HEK293T (cell line): ENCODE measurements around the gene CHST1.

ENCODE experiments used
- CTCF ChIA-PET: fragments of 350-600 bp; formaldehyde crosslinking; extraction: SDS; loops from one replicate; lab custom pipeline; 2021; ENCODE audit warnings: antibody characterized with exemption, inconsistent platforms; lab: Yijun Ruan, JAX
- POLR2A ChIA-PET: fragments of 350-600 bp; formaldehyde crosslinking; extraction: SDS; loops from one replicate; lab custom pipeline; 2020; ENCODE audit warnings: antibody characterized with exemption, inconsistent platforms; lab: Yijun Ruan, JAX
- DNase-seq: peaks from one replicate; pipeline ENCODE4 v3.0.0; 2012; ENCODE audit warnings: mixed read lengths; ENCODE audit errors: extremely low spot score
- ARNT ChIP-seq: fragments of 450-650 bp; IDR thresholded peaks from 2 replicates; pipeline ENCODE4 v1.6.1; 2017; ENCODE audit warnings: mild to moderate bottlenecking
- BHLHE40 ChIP-seq: fragments of 450-650 bp; IDR thresholded peaks from 2 replicates; pipeline ENCODE4 v1.6.1; 2016; ENCODE audit warnings: mild to moderate bottlenecking, moderate library complexity, borderline replicate concordance
- CTBP1 ChIP-seq: fragments of 450-650 bp; IDR thresholded peaks from 2 replicates; pipeline ENCODE4 v1.6.1; 2016; ENCODE audit warnings: borderline replicate concordance
- ELF4 ChIP-seq: fragments of 450-650 bp; IDR thresholded peaks from 2 replicates; pipeline ENCODE4 v1.6.1; 2017; ENCODE audit warnings: antibody characterized with exemption
- FOXA1 ChIP-seq: fragments of 450-650 bp; IDR thresholded peaks from 2 replicates; pipeline ENCODE4 v1.6.1; 2016; ENCODE audit warnings: mild to moderate bottlenecking
- FOXK2 ChIP-seq: fragments of 450-650 bp; IDR thresholded peaks from 2 replicates; pipeline ENCODE4 v1.6.1; 2016; ENCODE audit warnings: mild to moderate bottlenecking
- FOXM1 ChIP-seq: fragments of 450-650 bp; IDR thresholded peaks from 2 replicates; pipeline ENCODE4 v1.6.1; 2017; ENCODE audit warnings: mild to moderate bottlenecking, borderline replicate concordance
- HDGF ChIP-seq: fragments of 450-650 bp; IDR thresholded peaks from 2 replicates; pipeline ENCODE4 v1.6.1; 2017; ENCODE audit warnings: antibody characterized with exemption, borderline replicate concordance
- L3MBTL2 ChIP-seq: fragments of 450-650 bp; conservative IDR thresholded peaks from 2 replicates; pipeline ENCODE4 v1.6.1; 2016; ENCODE audit warnings: mild to moderate bottlenecking
- LEF1 ChIP-seq: fragments of 450-650 bp; IDR thresholded peaks from 2 replicates; pipeline ENCODE4 v1.6.1; 2017; ENCODE audit warnings: mild to moderate bottlenecking, borderline replicate concordance
- NFRKB ChIP-seq: fragments of 450-650 bp; IDR thresholded peaks from 2 replicates; pipeline ENCODE4 v1.6.1; 2016; ENCODE audit warnings: mild to moderate bottlenecking, moderate library complexity
- PKNOX1 ChIP-seq: fragments of 450-650 bp; IDR thresholded peaks from 2 replicates; pipeline ENCODE4 v1.6.1; 2016
- SP1 ChIP-seq: fragments of 450-650 bp; IDR thresholded peaks from 2 replicates; pipeline ENCODE4 v1.6.1; 2017
- SUZ12 ChIP-seq: fragments of 450-650 bp; IDR thresholded peaks from 2 replicates; pipeline ENCODE4 v1.6.1; 2016; ENCODE audit warnings: mild to moderate bottlenecking
- TARDBP ChIP-seq: fragments of 450-650 bp; IDR thresholded peaks from 2 replicates; pipeline ENCODE4 v1.6.1; 2016
- ZNF384 ChIP-seq: fragments of 450-650 bp; IDR thresholded peaks from 2 replicates; pipeline ENCODE4 v1.6.1; 2016

The CHST1 gene

GRCh38 chr11:45704133-45704532 is 38.7 kb upstream of the CHST1 start:
- CTCF ChIA-PET: interaction anchor here (1.3 kb wide), 1 partner anchor 67 kb away, joined by 5 read pairs; no protein-coding TSS in a partner anchor
- POLR2A ChIA-PET: no interaction called here

GRCh38 chr11:45702511-45702910 is 37.1 kb upstream of the CHST1 start:
- ChIA-PET POLR2A (no interaction called here), CTCF (interaction anchor here (0.7 kb wide), 1 partner anchor 165 kb away, joined by 3 read pairs; no protein-coding TSS in a partner anchor)
- no peak for DNase-seq
- TF ChIP-seq NFRKB: no peak

More at GRCh38 chr11:45704133-45704532, 38.7 kb upstream of the CHST1 start:
- no peak for DNase-seq
- TF ChIP-seq TARDBP (no peak), SP1 (no peak), HDGF (no peak), ARNT (no peak), PKNOX1 (no peak), LEF1 (no peak)

GRCh38 chr11:45698777-45699497 is 33.5 kb upstream of the CHST1 start:
- DNase-seq: no peak
- CTCF ChIA-PET: interaction anchor here (0.5 kb wide), 1 partner anchor 199 kb away, joined by 3 read pairs; no protein-coding TSS in a partner anchor
- TF ChIP-seq HDGF (no peak), FOXM1 (no peak), NFRKB (no peak), TARDBP (no peak)
- POLR2A ChIA-PET: no interaction called here

- POLR2A ChIA-PET: no interaction called here
- TF ChIP-seq FOXM1 (no peak), ARNT (no peak), HDGF (no peak), L3MBTL2 (no peak), ELF4 (no peak), ZNF384 (no peak), BHLHE40 (no peak), TARDBP (no peak), FOXK2 (no peak), CTBP1 (no peak), SUZ12 (no peak), PKNOX1 (no peak), NFRKB (no peak), SP1 (no peak), LEF1 (no peak), FOXA1 (no peak)
- no peak for DNase-seq
- CTCF ChIA-PET: no interaction called here
Observed at GRCh38 chr11:45692808-45693453, 27.5 kb upstream of the CHST1 start.

GRCh38 chr11:45688472-45689033 is 23.1 kb upstream of the CHST1 start:
- ChIA-PET POLR2A (interaction anchor here (0.6 kb wide), 1 partner anchor 28 kb away, joined by 3 read pairs; no protein-coding TSS in a partner anchor), CTCF (no interaction called here)
- no peak for DNase-seq
- no peak for TF ChIP-seq ELF4
- no peak for TF ChIP-seq LEF1
- TF ChIP-seq TARDBP: no peak
- no peak for TF ChIP-seq SP1
- no peak for TF ChIP-seq PKNOX1
- no peak for TF ChIP-seq NFRKB
- TF ChIP-seq HDGF: no peak
- TF ChIP-seq ARNT: no peak
- TF ChIP-seq FOXK2: no peak
- no peak for TF ChIP-seq SUZ12
- TF ChIP-seq ZNF384: no peak
- no peak for TF ChIP-seq FOXA1

GRCh38 chr11:45687836-45688235 is 22.4 kb upstream of the CHST1 start:
- DNase-seq: no peak
- CTCF ChIA-PET: no interaction called here
- POLR2A ChIA-PET: no interaction called here
- TF ChIP-seq BHLHE40 (no peak), PKNOX1 (no peak), CTBP1 (no peak), ZNF384 (no peak), NFRKB (no peak), FOXM1 (no peak), HDGF (no peak), L3MBTL2 (no peak), LEF1 (no peak)
